WERI-Rb-1 (cell line): ENCODE data around the gene SCT.

Experiments
- DNase-seq: peaks from one replicate; pipeline ENCODE4 v3.0.0-alpha.2; 2020
- H3K27ac ChIP-seq: fragments of 250-450 bp; sonication (Bioruptor Pico); 2 replicates; pipeline ENCODE4 v1.5.1; 2020; ENCODE audit warnings: mild to moderate bottlenecking, moderate library complexity
- H3K27me3 ChIP-seq: fragments of 250-450 bp; sonication (Bioruptor Pico); 2 replicates; pipeline ENCODE4 v1.5.1; 2021; ENCODE audit warnings: mild to moderate bottlenecking, low read depth, moderate library complexity; ENCODE audit not compliant: insufficient read depth, severe bottlenecking
- H3K36me3 ChIP-seq: fragments of 250-450 bp; sonication (Bioruptor Pico); 2 replicates; pipeline ENCODE4 v1.5.1; 2020; ENCODE audit warnings: mild to moderate bottlenecking, moderate library complexity
- H3K4me3 ChIP-seq: 2 replicates; pipeline ENCODE4 v1.5.1; 2011; ENCODE audit warnings: low read depth, mild to moderate bottlenecking, control low read depth, low read length
- H3K9me3 ChIP-seq: fragments of 250-450 bp; sonication (Bioruptor Pico); 2 replicates; pipeline ENCODE4 v1.5.1; 2021; ENCODE audit warnings: mild to moderate bottlenecking, moderate library complexity; ENCODE audit not compliant: severe bottlenecking
- TF ChIP-seq, protein P1 (sequence below): IDR thresholded peaks from 2 replicates; pipeline ENCODE4 v1.5.1; 2011; ENCODE audit warnings: low read depth, mild to moderate bottlenecking, control low read depth, inconsistent platforms, low read length

The SCT gene

DNA sequence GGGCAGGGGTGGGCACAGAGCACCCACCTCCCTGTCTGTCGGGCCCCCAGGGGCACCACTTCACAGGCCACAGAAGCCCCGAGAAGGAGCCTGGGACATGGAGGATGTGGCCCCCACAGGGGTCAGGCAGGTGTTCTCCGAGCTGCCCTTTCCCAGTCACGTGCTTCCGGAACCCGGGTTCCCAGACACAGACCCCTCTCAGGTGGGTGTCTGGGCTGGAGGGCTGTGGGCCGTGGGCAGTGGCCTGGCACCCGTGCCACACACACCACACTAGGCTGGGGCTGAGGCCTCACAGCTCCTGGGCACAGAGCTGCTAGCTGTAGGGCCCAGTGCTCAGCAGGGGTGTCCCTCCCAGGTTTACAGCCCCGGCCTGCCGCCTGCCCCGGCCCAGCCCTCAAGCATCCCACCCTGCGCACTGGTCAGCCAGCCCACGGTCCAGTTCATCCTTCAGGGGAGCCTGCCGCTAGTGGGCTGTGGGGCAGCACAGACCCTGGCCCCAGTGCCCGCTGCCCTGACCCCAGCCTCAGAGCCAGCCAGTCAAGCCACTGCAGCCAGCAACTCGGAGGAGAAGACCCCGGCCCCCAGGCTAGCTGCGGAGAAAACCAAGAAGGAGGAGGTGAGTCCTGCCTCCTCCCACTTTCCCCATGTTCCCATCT lies 16.7 kb downstream of the SCT start:
- Histone ChIP-seq H3K36me3 (peaks cover 87% of the 10 kb centered on the region), H3K27ac (no peak overlapping the region)

DNA sequence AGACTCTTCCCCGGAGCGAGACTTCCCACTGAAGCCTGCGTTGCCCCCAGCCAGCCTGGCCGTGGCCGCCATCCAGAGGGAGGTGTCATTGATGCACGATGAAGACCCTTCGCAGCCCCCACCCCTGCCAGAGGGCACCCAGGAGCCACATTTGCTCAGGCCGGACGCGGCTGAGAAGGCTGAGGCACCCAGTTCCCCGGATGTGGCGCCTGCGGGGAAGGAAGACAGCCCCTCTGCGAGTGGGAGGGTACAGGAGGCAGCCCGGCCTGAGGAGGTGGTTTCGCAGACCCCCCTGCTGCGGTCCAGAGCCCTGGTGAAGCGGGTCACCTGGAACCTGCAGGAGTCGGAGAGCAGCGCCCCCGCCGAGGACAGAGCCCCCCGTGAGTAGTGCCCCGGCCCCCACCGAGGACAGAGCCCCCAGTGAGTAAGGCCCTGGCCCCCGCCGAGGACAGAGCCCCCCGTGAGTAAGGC lies 17.6 kb downstream of the SCT start:
- DNase-seq: no peak
- TF ChIP-seq, protein P1, sequence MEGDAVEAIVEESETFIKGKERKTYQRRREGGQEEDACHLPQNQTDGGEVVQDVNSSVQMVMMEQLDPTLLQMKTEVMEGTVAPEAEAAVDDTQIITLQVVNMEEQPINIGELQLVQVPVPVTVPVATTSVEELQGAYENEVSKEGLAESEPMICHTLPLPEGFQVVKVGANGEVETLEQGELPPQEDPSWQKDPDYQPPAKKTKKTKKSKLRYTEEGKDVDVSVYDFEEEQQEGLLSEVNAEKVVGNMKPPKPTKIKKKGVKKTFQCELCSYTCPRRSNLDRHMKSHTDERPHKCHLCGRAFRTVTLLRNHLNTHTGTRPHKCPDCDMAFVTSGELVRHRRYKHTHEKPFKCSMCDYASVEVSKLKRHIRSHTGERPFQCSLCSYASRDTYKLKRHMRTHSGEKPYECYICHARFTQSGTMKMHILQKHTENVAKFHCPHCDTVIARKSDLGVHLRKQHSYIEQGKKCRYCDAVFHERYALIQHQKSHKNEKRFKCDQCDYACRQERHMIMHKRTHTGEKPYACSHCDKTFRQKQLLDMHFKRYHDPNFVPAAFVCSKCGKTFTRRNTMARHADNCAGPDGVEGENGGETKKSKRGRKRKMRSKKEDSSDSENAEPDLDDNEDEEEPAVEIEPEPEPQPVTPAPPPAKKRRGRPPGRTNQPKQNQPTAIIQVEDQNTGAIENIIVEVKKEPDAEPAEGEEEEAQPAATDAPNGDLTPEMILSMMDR: no peak
- Histone ChIP-seq H3K27ac (no peak overlapping the region), H3K9me3 (no peaks in the 10 kb centered on the region), H3K27me3 (no peaks in the 10 kb centered on the region), H3K36me3 (peaks cover 90% of the 10 kb centered on the region), H3K4me3 (no peak overlapping the region)

More for the DNA sequence above, 16.7 kb downstream of the SCT start:
- no peak for DNase-seq
- TF ChIP-seq, protein P1: no peak
- Histone ChIP-seq H3K9me3 (no peaks in the 10 kb centered on the region), H3K4me3 (no peak overlapping the region), H3K27me3 (no peaks in the 10 kb centered on the region)

DNA sequence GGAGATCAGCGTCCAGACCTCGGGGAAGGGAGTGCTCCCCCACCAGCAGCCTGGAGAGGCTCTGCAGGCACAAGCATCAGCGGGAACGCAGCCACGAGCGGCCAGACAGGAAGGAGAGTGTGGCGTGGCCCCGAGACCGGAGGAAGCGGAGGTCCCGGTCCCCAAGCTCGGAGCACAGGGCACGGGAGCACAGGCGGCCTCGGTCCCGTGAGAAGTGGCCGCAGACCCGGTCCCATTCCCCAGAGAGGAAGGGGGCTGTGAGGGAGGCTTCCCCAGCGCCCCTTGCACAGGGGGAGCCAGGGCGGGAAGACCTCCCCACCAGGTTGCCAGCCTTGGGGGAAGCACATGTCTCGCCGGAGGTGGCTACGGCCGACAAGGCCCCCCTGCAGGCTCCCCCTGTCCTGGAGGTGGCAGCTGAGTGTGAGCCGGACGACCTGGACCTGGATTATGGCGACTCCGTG lies 18.2 kb downstream of the SCT start:
- Histone ChIP-seq H3K4me3 (no peak overlapping the region), H3K27ac (no peak overlapping the region), H3K27me3 (no peaks in the 10 kb centered on the region), H3K36me3 (peaks cover 95% of the 10 kb centered on the region), H3K9me3 (no peaks in the 10 kb centered on the region)
- no peak for DNase-seq
- TF ChIP-seq, protein P1: no peak

DNA sequence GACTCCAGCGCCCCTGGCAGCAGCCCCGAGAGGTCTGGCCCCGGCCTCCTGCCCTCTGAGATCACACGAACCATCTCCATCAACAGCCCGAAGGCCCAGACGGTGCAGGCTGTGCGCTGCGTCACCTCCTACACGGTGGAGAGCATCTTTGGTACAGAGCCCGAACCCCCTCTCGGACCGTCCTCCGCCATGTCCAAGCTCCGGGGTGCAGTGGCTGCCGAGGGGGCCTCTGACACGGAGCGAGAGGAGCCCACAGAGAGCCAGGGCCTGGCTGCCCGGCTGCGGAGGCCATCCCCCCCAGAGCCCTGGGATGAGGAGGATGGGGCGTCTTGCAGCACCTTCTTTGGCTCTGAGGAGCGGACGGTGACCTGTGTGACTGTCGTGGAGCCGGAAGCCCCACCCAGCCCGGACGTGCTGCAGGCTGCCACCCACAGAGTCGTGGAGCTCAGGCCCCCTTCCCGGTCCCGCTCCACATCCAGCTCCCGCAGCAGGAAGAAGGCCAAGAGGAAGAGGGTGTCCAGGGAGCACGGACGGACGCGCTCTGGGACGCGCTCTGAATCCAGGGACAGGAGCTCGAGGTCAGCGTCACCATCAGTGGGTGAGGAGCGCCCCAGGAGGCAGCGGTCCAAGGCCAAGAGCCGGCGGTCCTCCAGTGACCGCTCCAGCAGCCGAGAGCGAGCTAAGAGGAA lies 18.9 kb downstream of the SCT start:
- TF ChIP-seq, protein P1: no peak
- peaks cover 98% of the 10 kb centered on the region for H3K36me3 ChIP-seq
- no peaks in the 10 kb centered on the region for H3K27me3 ChIP-seq
- H3K4me3 ChIP-seq: no peak overlapping the region
- H3K27ac ChIP-seq: no peak overlapping the region
- DNase-seq: no peak
- H3K9me3 ChIP-seq: no peaks in the 10 kb centered on the region

DNA sequence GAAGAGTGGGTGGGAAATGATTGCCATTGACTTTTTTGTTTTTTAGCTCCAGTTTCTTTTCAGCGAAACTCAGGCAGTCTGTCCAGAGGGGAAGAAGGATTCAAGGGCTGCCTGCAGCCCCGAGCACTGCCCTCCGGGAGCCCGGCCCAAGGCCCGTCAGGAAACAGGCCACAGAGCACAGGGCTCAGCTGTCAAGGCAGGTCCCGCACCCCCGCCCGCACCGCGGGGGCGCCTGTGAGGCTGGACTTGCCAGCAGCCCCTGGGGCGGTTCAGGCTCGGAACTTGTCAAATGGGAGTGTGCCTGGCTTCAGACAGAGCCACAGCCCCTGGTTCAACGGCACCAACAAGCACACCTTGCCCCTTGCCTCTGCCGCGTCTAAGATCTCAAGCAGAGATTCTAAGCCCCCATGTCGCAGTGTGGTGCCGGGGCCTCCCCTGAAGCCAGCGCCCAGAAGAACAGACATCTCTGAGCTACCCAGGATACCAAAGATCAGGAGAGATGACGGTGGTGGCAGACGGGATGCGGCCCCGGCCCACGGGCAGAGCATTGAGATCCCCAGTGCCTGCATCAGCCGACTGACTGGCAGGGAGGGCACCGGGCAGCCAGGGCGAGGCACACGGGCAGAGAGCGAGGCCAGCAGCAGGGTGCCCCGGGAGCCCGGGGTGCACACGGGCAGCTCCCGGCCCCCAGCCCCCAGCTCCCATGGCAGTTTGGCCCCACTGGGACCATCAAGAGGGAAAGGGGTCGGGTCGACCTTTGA lies 19.8 kb downstream of the SCT start:
- no peak overlapping the region for H3K4me3 ChIP-seq
- no peak overlapping the region for H3K27ac ChIP-seq
- peaks cover 96% of the 10 kb centered on the region for H3K36me3 ChIP-seq

More for the DNA sequence above, 19.8 kb downstream of the SCT start:
- no peak for DNase-seq
- TF ChIP-seq, protein P1: no peak
- H3K27me3 ChIP-seq: no peaks in the 10 kb centered on the region
- H3K9me3 ChIP-seq: no peaks in the 10 kb centered on the region
